ENCODE measurements around the gene ABHD8.

Gene ABHD8

GRCh38 chr19:17340302-17340870 lies 37.2 kb upstream of the ABHD8 start:
- H3K27ac ChIP-seq (ENCODE audit: low read depth, low read length): no peak overlapping the region
- no peak overlapping the region for H3K9ac ChIP-seq (ENCODE audit: low read depth, low read length)
- no peaks in the 10 kb centered on the region for H3K27me3 ChIP-seq (ENCODE audit: control insufficient read depth, insufficient read depth, low read length)
- H3K4me3 ChIP-seq (ENCODE audit: low read depth, low read length): no peak overlapping the region
- peaks cover 9% of the 10 kb centered on the region; the same call in 1 of the 2 replicates for H3K4me1 ChIP-seq (ENCODE audit: control insufficient read depth, insufficient read depth, low read length)
- H3K9me3 ChIP-seq (ENCODE audit: control insufficient read depth, insufficient read depth, low read length): no peaks in the 10 kb centered on the region
- peaks cover 14% of the 10 kb centered on the region for H3K36me3 ChIP-seq (ENCODE audit: control insufficient read depth, insufficient read depth, low read length)

- Histone ChIP-seq H3K27ac (ENCODE audit: low read depth, low read length) (no peak overlapping the region), H3K27me3 (ENCODE audit: control insufficient read depth, insufficient read depth, low read length) (no peaks in the 10 kb centered on the region), H3K36me3 (ENCODE audit: control insufficient read depth, insufficient read depth, low read length) (peaks cover 14% of the 10 kb centered on the region), H3K9ac (ENCODE audit: low read depth, low read length) (no peak overlapping the region), H3K9me3 (ENCODE audit: control insufficient read depth, insufficient read depth, low read length) (no peaks in the 10 kb centered on the region), H3K4me3 (ENCODE audit: low read depth, low read length) (no peak overlapping the region), H3K4me1 (ENCODE audit: control insufficient read depth, insufficient read depth, low read length) (peaks cover 9% of the 10 kb centered on the region; the same call in 1 of the 2 replicates)
Measured at GRCh38 chr19:17339088-17339741, 36.0 kb upstream of the ABHD8 start.

- Histone ChIP-seq H3K4me1 (ENCODE audit: control insufficient read depth, insufficient read depth, low read length) (peaks cover 9% of the 10 kb centered on the region; the same call in 1 of the 2 replicates), H3K4me3 (ENCODE audit: low read depth, low read length) (peak overlapping the region; percentile 93), H3K27me3 (ENCODE audit: control insufficient read depth, insufficient read depth, low read length) (no peaks in the 10 kb centered on the region), H3K36me3 (ENCODE audit: control insufficient read depth, insufficient read depth, low read length) (peaks cover 14% of the 10 kb centered on the region), H3K27ac (ENCODE audit: low read depth, low read length) (no peak overlapping the region), H3K9me3 (ENCODE audit: control insufficient read depth, insufficient read depth, low read length) (no peaks in the 10 kb centered on the region), H3K9ac (ENCODE audit: low read depth, low read length) (no peak overlapping the region)
Measured at GRCh38 chr19:17338433-17339078, 35.3 kb upstream of the ABHD8 start.

- Histone ChIP-seq H3K27ac (ENCODE audit: low read depth, low read length) (peak overlapping the region; percentile 64), H3K36me3 (ENCODE audit: control insufficient read depth, insufficient read depth, low read length) (peaks cover 14% of the 10 kb centered on the region)
Measured at GRCh38 chr19:17337675-17338432, 34.6 kb upstream of the ABHD8 start.

GRCh38 chr19:17336872-17337674 lies 33.8 kb upstream of the ABHD8 start, which contains the start of gene GTPBP3:
GTPBP3 (plus strand) TSS chr19:17337553; CDS start chr19:17337612, 59 bp downstream.
- Histone ChIP-seq H3K9ac (ENCODE audit: low read depth, low read length) (peak within 1 kb of the TSS; percentile 81), H3K27me3 (ENCODE audit: control insufficient read depth, insufficient read depth, low read length) (no peaks in the 10 kb centered on the region), H3K4me3 (ENCODE audit: low read depth, low read length) (peak within 1 kb of the TSS; percentile 93), H3K9me3 (ENCODE audit: control insufficient read depth, insufficient read depth, low read length) (no peaks in the 10 kb centered on the region), H3K27ac (ENCODE audit: low read depth, low read length) (peak within 1 kb of the TSS; percentile 90), H3K4me1 (ENCODE audit: control insufficient read depth, insufficient read depth, low read length) (peaks cover 9% of the 10 kb centered on the region; the same call in 1 of the 2 replicates), H3K36me3 (ENCODE audit: control insufficient read depth, insufficient read depth, low read length) (peaks cover 11% of the 10 kb centered on the region)

More at GRCh38 chr19:17337675-17338432, 34.6 kb upstream of the ABHD8 start:
- H3K27me3 ChIP-seq (ENCODE audit: control insufficient read depth, insufficient read depth, low read length): no peaks in the 10 kb centered on the region
- peak overlapping the region; percentile 93 for H3K4me3 ChIP-seq (ENCODE audit: low read depth, low read length)
- peaks cover 9% of the 10 kb centered on the region; the same call in 1 of the 2 replicates for H3K4me1 ChIP-seq (ENCODE audit: control insufficient read depth, insufficient read depth, low read length)
- peak overlapping the region; percentile 81 for H3K9ac ChIP-seq (ENCODE audit: low read depth, low read length)
- H3K9me3 ChIP-seq (ENCODE audit: control insufficient read depth, insufficient read depth, low read length): no peaks in the 10 kb centered on the region

- peaks cover 9% of the 10 kb centered on the region; the same call in 1 of the 2 replicates for H3K4me1 ChIP-seq (ENCODE audit: control insufficient read depth, insufficient read depth, low read length)
- H3K4me3 ChIP-seq (ENCODE audit: low read depth, low read length): no peak overlapping the region
- peaks cover 4% of the 10 kb centered on the region; the same call in 1 of the 2 replicates for H3K36me3 ChIP-seq (ENCODE audit: control insufficient read depth, insufficient read depth, low read length)
- no peak overlapping the region for H3K27ac ChIP-seq (ENCODE audit: low read depth, low read length)
- no peaks in the 10 kb centered on the region for H3K9me3 ChIP-seq (ENCODE audit: control insufficient read depth, insufficient read depth, low read length)
- H3K27me3 ChIP-seq (ENCODE audit: control insufficient read depth, insufficient read depth, low read length): no peaks in the 10 kb centered on the region
- H3K9ac ChIP-seq (ENCODE audit: low read depth, low read length): no peak overlapping the region
Measured at GRCh38 chr19:17335575-17335974, 32.4 kb upstream of the ABHD8 start.

GRCh38 chr19:17334414-17335409 lies 31.5 kb upstream of the ABHD8 start, which contains the start of gene ANO8:
ANO8 (minus strand) TSS chr19:17334855; CDS start chr19:17334670, 185 bp downstream.
- Histone ChIP-seq H3K27me3 (ENCODE audit: control insufficient read depth, insufficient read depth, low read length) (no peaks in the 10 kb centered on the region), H3K36me3 (ENCODE audit: control insufficient read depth, insufficient read depth, low read length) (peaks cover 4% of the 10 kb centered on the region; the same call in 1 of the 2 replicates), H3K9ac (ENCODE audit: low read depth, low read length) (peak within 1 kb of the TSS; percentile 78), H3K9me3 (ENCODE audit: control insufficient read depth, insufficient read depth, low read length) (no peaks in the 10 kb centered on the region), H3K4me1 (ENCODE audit: control insufficient read depth, insufficient read depth, low read length) (peaks cover 9% of the 10 kb centered on the region; the same call in 1 of the 2 replicates), H3K4me3 (ENCODE audit: low read depth, low read length) (peak within 1 kb of the TSS; percentile 88), H3K27ac (ENCODE audit: low read depth, low read length) (peak within 1 kb of the TSS; percentile 71)

GRCh38 chr19:17333611-17334413 lies 30.6 kb upstream of the ABHD8 start:
- peak overlapping the region; percentile 78; the same call in 1 of the 2 replicates for H3K9ac ChIP-seq (ENCODE audit: low read depth, low read length)

More at GRCh38 chr19:17333611-17334413, 30.6 kb upstream of the ABHD8 start:
- no peaks in the 10 kb centered on the region for H3K9me3 ChIP-seq (ENCODE audit: control insufficient read depth, insufficient read depth, low read length)
- H3K4me3 ChIP-seq (ENCODE audit: low read depth, low read length): peak overlapping the region; percentile 88
- H3K4me1 ChIP-seq (ENCODE audit: control insufficient read depth, insufficient read depth, low read length): peaks cover 10% of the 10 kb centered on the region; the same call in 1 of the 2 replicates
- H3K27ac ChIP-seq (ENCODE audit: low read depth, low read length): peak overlapping the region; percentile 71
- no peaks in the 10 kb centered on the region; the same call in 1 of the 2 replicates for H3K27me3 ChIP-seq (ENCODE audit: control insufficient read depth, insufficient read depth, low read length)
- peaks cover 2% of the 10 kb centered on the region; the same call in 1 of the 2 replicates for H3K36me3 ChIP-seq (ENCODE audit: control insufficient read depth, insufficient read depth, low read length)

Measured in HUES48 (cell line).